NCI-H345 (cell line): ENCODE measurements around the gene AKAP1.

ENCODE experiments used
- DNase-seq: peaks from one replicate; lab custom pipeline; 2025; lab: John Stamatoyannopoulos, UW

Gene AKAP1

GRCh38 chr17:57165754-57166153 lies 80.7 kb downstream of the AKAP1 start:
- no peak for DNase-seq

- DNase-seq, result no peak
Observed at GRCh38 chr17:57166803-57167202, 81.8 kb downstream of the AKAP1 start.

GRCh38 chr17:57168695-57169094 lies 83.6 kb downstream of the AKAP1 start:
- DNase-seq, result no peak

GRCh38 chr17:57170866-57171265 lies 85.8 kb downstream of the AKAP1 start:
- DNase-seq, result no peak
